Osteocyte (in vitro differentiated cells): ENCODE results near the gene PDE4A. TPM values are rescaled to one million over a fixed set of nuclear protein-coding genes. Genes with fewer than 3 reads are reported as not detected.
"Not testable (repeated sequence)": the region's sequence is repeated elsewhere in the genome, so short reads cannot be mapped to it uniquely, and the experiment has no call there.

Experiments used
- DNase-seq: peaks from one replicate; pipeline ENCODE4 v3.0.0; 2021; ENCODE audit warnings: mixed read lengths; ENCODE audit not compliant: unreplicated experiment; ENCODE audit errors: extremely low spot score
- H3K27ac Mint-ChIP-seq: one replicate; pipeline ENCODE4 v1.8.0; 2021; ENCODE audit warnings: mild to moderate bottlenecking, mixed read lengths; ENCODE audit not compliant: unreplicated experiment
- H3K27me3 Mint-ChIP-seq: one replicate; pipeline ENCODE4 v1.8.0; 2021; ENCODE audit warnings: mixed read lengths; ENCODE audit not compliant: unreplicated experiment
- H3K36me3 Mint-ChIP-seq: one replicate; pipeline ENCODE4 v1.8.0; 2021; ENCODE audit warnings: mixed read lengths; ENCODE audit not compliant: unreplicated experiment
- H3K4me1 Mint-ChIP-seq: one replicate; pipeline ENCODE4 v1.8.0; 2021; ENCODE audit warnings: mixed read lengths; ENCODE audit not compliant: unreplicated experiment
- H3K4me3 Mint-ChIP-seq: one replicate; pipeline ENCODE4 v1.8.0; 2021; ENCODE audit warnings: mild to moderate bottlenecking, moderate library complexity, mixed read lengths; ENCODE audit not compliant: unreplicated experiment
- H3K9me3 Mint-ChIP-seq: one replicate; pipeline ENCODE4 v1.8.0; 2021; ENCODE audit warnings: mixed read lengths; ENCODE audit not compliant: unreplicated experiment
- CTCF ChIP-seq: fragments of 200-600 bp; sonication (generic); IDR thresholded peaks from 2 replicates; pipeline ENCODE4 v1.5.0; 2021; ENCODE audit warnings: antibody characterized with exemption, mild to moderate bottlenecking, moderate library complexity
- total RNA-seq: library from RNA; stranded (reverse); gene quantifications from 2 replicates; pipeline ENCODE4 v1.2.1, GENCODE V29; 2021

Gene PDE4A
- total RNA-seq, 1 donor from 2014 or later, result 12.7 TPM

GRCh38 chr19:10450853-10451609, 30.7 kb downstream of the PDE4A start:
- peaks cover 5% of the 10 kb centered on the region for H3K36me3 Mint-ChIP-seq
- no peak for TF ChIP-seq CTCF
- H3K27ac Mint-ChIP-seq, result no peak overlapping the region
- no peaks in the 10 kb centered on the region for H3K4me1 Mint-ChIP-seq
- H3K4me3 Mint-ChIP-seq, result no peak overlapping the region
- H3K9me3 Mint-ChIP-seq, result no peaks in the 10 kb centered on the region
- no peak for DNase-seq
- no peaks in the 10 kb centered on the region for H3K27me3 Mint-ChIP-seq

GRCh38 chr19:10452726-10453618, 32.6 kb downstream of the PDE4A start:
- TF ChIP-seq CTCF, result no peak
- Mint-ChIP-seq H3K4me3 (no peak overlapping the region), H3K27ac (no peak overlapping the region), H3K27me3 (no peaks in the 10 kb centered on the region), H3K4me1 (no peaks in the 10 kb centered on the region), H3K9me3 (no peaks in the 10 kb centered on the region), H3K36me3 (peaks cover 2% of the 10 kb centered on the region)
- DNase-seq, result no peak

GRCh38 chr19:10453852-10454251, 33.5 kb downstream of the PDE4A start:
- TF ChIP-seq CTCF, result no peak
- no peak for DNase-seq
- Mint-ChIP-seq H3K27ac (no peak overlapping the region), H3K4me1 (no peaks in the 10 kb centered on the region), H3K9me3 (no peaks in the 10 kb centered on the region), H3K4me3 (no peak overlapping the region), H3K27me3 (no peaks in the 10 kb centered on the region), H3K36me3 (peaks cover 2% of the 10 kb centered on the region)

GRCh38 chr19:10454267-10454666, 33.9 kb downstream of the PDE4A start:
- no peak for TF ChIP-seq CTCF
- no peak overlapping the region for H3K4me3 Mint-ChIP-seq
- H3K4me1 Mint-ChIP-seq, result no peaks in the 10 kb centered on the region
- no peak for DNase-seq
- H3K9me3 Mint-ChIP-seq, result no peaks in the 10 kb centered on the region
- H3K36me3 Mint-ChIP-seq, result peaks cover 2% of the 10 kb centered on the region
- no peak overlapping the region for H3K27ac Mint-ChIP-seq
- H3K27me3 Mint-ChIP-seq, result no peaks in the 10 kb centered on the region

- H3K9me3 Mint-ChIP-seq, H3K36me3 Mint-ChIP-seq, H3K4me1 Mint-ChIP-seq, DNase-seq, H3K4me3 Mint-ChIP-seq, H3K27me3 Mint-ChIP-seq, H3K27ac Mint-ChIP-seq: not testable (repeated sequence)
These were observed 38.4 kb downstream of the PDE4A start for GRCh38 chr19:10458733-10459132.
